MV-4-11 (cell line): ENCODE measurements around the gene PCNP.
"Not testable (repeated sequence)": the region's sequence is repeated elsewhere in the genome, so short reads cannot be mapped to it uniquely, and the experiment has no call there.

Source experiments
- DNase-seq: peaks from one replicate; lab custom pipeline; 2025; lab: John Stamatoyannopoulos, UW

The PCNP gene

DNA sequence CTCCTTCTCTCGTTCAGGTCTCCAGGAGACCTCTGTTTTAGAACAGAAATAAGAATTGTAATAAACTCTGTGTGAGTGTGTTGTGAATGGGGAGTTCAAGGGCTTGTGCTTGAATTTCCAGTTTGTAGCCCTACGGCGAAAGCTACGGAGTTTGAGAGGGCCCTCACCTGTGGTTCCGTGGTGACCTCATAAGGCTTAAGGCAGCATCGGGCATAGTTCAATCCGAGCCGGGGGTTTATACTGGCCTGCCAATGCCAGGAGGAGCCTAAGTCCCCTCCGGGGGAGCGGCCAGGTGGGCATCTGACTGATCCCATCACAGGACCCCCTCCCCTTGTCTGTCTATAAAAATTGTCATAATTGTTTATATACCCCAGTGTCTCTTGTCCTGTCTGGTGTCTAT, 59.2 kb downstream of the PCNP start:
- DNase-seq, result no peak

DNA sequence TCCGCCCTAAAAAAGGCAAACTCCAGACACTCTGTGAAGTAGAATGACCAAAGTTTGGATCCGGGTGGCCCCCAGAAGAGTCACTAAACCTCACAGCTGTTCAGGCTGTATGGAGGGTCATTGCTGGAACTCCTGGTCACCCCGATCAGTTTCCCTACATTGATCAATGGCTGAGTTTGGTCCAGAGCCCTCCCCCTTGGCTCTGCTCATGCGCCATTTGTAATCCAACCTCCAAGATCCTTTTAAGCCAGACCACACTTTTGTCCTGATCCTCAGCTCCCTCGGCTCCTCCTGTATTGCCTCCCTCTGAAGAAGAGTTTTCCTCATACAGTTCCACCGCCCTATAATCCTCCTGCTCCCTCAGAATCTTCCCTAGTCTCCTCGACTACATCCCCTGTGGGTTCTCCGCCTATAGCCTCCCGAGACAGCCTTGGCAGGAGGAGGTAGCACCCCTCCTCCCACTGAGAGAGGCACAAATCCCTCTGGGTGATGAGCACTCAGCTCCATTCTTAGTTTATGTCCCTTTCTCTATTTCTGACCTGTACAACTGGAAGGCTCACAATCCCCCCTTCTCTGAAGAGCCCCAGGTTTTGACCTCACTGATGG, 60.7 kb downstream of the PCNP start:
- no peak for DNase-seq

DNA sequence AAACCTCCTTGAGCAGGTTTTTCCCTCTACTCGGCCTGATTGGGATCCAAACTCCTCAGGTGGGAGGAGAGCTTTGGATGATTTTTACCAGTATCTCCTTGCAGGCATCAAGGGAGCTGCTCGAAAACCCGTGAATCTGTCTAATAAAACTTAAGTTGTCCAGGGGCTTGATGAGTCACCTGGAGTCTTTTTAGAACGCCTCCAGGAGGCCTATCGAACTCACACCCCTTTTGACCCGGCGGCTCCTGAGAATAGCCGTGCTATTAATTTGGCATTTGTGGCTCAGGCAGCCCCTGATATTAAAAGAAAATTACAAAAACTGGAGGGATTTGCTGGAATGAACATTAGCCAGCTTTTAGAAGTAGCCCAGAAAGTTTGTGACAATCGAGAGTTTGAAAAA, 61.4 kb downstream of the PCNP start:
- DNase-seq, result no peak

DNA sequence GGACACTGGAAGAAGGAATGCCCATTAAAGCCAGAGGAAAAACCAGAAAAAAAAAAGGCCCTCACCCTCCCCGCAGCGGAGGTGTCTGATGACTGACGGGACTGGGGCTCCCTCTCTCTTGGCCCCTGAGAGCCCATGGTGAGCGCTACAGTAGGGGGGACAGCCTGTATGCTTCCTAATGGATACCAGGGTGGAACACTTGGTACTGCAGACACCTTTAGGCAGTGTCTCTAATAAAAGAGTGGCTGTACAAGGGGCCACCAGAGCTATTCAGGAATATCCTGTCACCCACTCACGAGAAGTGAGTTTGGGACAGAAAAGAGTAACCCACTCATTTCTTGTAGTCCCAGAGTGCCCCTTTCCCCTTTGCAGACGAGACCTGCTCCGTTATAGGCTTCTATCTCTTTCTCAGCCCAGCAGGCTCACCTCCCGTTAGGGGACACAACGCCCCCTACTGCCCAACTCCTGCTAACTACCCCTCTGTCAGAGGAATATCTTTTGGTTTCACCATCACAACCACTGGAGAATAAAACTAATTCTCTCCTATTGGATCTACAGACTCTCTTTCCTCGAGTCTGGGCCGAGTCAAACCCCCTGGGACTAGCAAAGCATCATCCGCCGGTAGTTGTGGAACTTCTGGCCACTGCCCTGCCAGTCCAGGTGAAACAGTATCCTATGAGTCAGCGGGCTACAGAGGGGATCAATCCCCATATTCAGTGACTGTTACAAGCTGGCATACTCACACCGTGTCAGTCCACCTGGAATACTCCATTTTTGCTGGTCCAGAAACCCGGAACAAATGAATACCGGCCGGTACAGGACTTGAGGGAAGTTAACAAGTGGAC, 62.2 kb downstream of the PCNP start:
- peak; percentile 58 for DNase-seq

DNA sequence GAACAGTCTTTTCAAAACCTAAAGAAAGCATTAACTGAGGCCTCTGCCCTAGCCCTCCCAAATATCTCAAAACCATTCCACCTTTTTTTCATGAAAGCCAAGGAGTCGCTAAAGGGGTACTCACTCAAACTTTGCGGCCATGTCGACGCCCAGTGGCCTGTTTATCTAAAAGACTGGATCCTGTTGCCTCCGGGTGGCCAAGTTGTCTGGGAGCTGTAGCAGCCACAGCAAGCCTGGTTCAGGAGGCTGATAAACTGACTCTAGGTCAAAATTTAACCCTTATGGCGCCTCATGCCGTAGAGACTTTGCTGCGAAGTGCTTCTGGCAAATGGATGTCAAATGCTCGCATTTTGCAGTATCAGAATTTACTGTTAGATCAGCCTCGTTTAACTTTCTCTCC, 63.5 kb downstream of the PCNP start:
- no peak for DNase-seq

DNA sequence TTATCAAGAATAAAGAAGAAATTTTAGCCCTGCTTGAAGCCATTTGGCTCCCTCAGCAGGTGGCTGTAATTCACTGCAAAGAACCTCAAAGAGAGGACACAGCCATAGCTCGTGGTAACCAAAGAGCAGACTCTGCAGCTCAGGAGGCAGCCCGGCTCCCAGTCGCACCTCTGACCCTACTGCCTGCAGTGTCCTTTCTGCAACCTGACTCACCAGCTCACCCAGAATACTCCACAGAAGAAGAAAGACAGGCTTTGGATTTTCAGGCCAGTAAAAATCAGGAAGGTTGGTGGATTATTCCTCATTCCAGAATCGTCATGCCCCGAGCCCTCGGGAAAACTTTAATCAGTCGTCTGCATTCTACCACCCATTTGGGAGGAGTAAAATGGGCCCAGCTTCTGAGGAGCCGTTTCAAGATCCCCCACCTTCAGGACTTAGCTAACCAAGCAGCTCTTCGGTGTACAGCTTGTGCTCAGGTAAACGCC, 64.3 kb downstream of the PCNP start:
- DNase-seq, result no peak

DNA sequence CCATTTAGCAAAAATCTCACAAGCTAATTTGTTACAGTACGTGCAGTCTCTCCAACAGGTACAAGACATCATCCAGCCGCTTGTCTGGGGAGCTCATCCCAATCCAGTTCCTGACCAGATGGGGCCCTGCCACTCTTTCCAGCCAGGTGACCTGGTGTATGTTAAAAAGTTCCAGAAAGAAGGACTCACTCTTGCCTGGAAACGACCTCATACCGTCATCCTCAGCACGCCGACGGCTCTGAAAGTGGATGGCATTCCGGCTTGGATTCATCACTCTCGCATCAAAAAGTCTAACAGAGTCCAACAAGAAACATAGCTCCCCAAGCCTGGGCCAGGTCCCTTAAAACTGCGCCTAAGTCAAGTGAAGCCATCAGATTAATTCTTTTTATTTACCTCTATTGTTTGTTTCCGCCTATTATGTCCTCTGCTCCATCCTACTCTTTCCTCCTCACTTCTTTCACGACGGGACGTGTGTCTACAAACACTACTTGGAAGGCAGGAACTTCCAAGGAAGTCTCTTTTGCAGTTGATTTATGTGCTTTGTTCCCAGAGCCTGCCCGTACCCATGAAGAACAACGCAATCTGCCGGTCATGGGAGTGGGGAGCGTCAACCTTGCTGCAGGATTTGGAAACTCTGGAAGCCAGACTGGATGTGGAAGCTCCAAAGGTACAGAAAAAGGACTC, 65.4 kb downstream of the PCNP start:
- DNase-seq, result no peak

DNA sequence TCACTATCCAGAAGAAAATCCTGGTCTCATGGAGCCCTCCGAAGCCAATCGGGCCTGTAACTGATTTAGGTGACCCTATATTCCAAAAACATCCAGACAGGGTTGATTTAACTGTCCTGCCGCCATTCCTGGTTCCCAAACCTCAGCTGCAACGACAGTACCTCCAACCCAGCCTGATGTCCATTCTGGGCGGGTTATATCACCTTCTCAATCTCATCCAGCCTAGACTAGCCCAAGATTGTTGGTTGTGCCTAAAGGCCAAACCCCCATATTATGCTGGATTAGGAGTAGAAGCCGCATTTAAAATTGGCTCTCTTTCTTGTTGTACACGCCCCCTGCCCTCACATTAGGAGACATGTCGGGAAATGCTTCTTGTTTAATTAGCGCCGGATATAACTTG, 66.3 kb downstream of the PCNP start:
- DNase-seq, result no peak

DNA sequence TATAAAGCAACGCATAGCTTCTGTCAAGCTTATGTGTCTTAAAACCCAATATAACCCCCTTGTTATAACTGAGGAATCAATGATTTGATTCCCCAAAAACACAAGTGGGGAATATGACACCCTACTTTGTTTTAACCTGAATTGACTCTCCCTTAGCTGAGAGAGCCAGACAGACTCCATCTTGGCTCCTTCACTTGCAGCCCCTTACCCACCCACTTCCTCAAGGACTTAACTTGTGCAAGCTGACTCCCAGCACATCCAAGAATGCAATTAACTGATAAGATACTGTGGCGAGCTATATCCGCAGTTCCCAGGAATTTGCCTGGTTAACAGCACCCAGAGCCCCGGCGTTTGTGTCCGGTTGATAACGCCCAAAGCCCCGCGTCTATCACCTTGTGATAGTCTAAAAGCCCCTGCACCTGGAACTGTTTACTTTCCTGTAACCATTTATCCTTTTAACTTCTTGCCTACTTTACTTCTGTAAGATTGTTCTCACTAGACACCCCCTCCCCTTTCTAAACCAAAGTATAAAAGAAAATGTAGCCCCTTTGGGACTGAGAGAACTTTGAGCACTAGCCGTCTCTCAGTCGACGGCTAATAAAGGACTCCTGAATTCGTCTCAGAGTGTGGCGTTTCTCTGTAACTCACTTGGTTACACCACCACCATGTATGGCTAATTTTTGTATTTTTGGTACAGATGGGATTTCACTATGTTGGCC, 67.6 kb downstream of the PCNP start:
- not testable (repeated sequence) for DNase-seq

DNA sequence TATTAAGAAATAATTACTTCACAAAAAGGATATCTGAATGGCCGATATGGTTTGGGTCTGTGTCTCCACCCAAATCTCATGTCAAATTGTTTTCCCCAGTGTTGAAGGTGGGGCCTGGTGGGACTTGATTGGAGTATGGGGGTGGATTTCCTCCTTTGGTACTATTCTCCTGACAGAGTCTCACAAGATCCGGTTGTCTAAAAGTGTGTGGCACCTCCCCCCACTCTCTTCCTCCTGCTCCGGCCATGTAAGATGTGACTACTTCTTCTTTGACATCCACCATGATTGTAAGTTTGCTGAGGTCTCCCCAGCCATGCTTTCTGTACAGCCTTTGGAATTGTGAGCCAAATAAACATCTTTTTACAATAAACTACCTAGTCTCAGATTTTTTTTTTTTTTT, 68.5 kb downstream of the PCNP start:
- no peak for DNase-seq

DNA sequence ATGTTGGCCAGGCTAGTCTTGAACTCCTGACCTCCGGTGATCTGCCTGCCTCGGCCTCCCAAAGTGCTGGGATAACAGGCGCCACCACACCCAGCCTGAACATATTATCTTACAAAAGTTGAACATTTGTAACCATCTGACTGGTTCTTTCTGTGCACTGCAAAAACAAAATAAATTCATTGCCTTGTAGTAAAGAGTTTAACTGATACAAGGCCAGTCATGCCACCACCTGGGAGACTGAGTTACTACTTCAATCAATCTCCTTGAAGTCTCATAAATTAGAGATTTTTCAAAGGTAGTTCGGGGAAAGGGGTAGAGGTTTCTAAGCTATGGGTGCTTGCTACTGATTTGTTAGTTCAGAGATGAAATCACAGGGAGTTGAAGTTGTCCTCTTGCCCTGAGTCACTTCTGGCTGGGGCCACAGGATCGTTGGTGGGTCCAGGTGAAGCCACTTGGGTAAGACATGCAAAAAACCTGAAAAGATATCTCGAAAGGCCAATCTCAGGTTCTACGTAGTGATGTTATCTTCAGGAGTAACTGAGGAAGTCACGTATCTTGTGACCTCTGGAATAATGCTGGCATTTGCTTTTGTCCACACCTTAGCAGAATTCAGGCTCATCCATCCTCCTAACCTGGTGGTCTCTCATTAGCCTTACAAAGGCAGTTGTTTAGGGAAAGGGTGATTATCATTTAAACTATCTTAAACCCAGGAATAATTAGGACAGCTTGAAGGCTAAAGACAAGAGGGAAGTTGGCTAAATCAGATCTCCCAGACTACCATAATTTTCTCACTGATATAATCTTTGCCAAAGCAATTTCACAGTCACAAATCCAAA, 69.2 kb downstream of the PCNP start:
- no peak for DNase-seq
